H1 (cell line): ENCODE data around the gene SND1. TPM values are rescaled to one million over a fixed set of nuclear protein-coding genes. Genes with fewer than 3 reads are reported as not detected.

ENCODE experiments used
- CTCF ChIA-PET: fragments of 300-600 bp; sonication (Branson Sonifier 250); formaldehyde crosslinking; loops from one replicate; lab custom pipeline; 2021; ENCODE audit not compliant: partially characterized antibody; lab: Charles Lee
- POLR2A ChIA-PET: fragments of 300-600 bp; sonication (Branson Sonifier 250); formaldehyde crosslinking; loops from one replicate; lab custom pipeline; 2021; ENCODE audit warnings: inconsistent platforms; ENCODE audit not compliant: partially characterized antibody; lab: Charles Lee
- DNase-seq, 2 experiments: peaks; one replicate each; pipeline versions ENCODE4 v3.0.0 to v3.0.0-alpha.2; 2010 to 2022; ENCODE audit warnings: low spot score in 2 of 2, low read depth in 1 of 2, mixed read lengths in 1 of 2
- FAIRE-seq: peaks from 2 replicates; lab custom pipeline; 2011; peaks lifted over from hg19 to GRCh38; lab: Jason Lieb, UNC
- H2AFZ ChIP-seq: 2 replicates; pipeline ENCODE4 v1.8.1; 2012; ENCODE audit warnings: low read length, inconsistent platforms
- H2AK5ac ChIP-seq: 2 replicates; pipeline ENCODE4 v1.6.1; 2013; ENCODE audit warnings: low read depth, low read length
- H2BK120ac ChIP-seq: replicated peaks from 2 replicates; pipeline ENCODE3; 2013; ENCODE audit warnings: low read depth, low read length, inconsistent platforms
- H2BK12ac ChIP-seq: 2 replicates; pipeline ENCODE4 v1.6.1; 2013; ENCODE audit warnings: low read depth, low read length
- H2BK15ac ChIP-seq: 2 replicates; pipeline ENCODE4 v1.6.1; 2013; ENCODE audit warnings: low read length
- H2BK20ac ChIP-seq: 2 replicates; pipeline ENCODE4 v1.6.1; 2013; ENCODE audit warnings: low read length
- H2BK5ac ChIP-seq: 2 replicates; pipeline ENCODE4 v1.6.1; 2013; ENCODE audit warnings: low read depth, low read length
- H3K14ac ChIP-seq: 2 replicates; pipeline ENCODE4 v1.6.1; 2013; ENCODE audit warnings: inconsistent platforms; ENCODE audit not compliant: insufficient read length
- H3K18ac ChIP-seq: 2 replicates; pipeline ENCODE4 v1.6.1; 2013; ENCODE audit warnings: low read length; ENCODE audit errors: extremely low read depth
- H3K23ac ChIP-seq: 2 replicates; pipeline ENCODE4 v1.6.1; 2013; ENCODE audit warnings: inconsistent platforms; ENCODE audit not compliant: insufficient read length
- H3K23me2 ChIP-seq: 2 replicates; pipeline ENCODE4 v1.6.1; 2013; ENCODE audit warnings: low read depth, low read length
- H3K27ac ChIP-seq: 2 replicates; pipeline ENCODE4 v1.6.1; 2011; ENCODE audit warnings: low read depth, low read length, inconsistent platforms
- H3K27me3 ChIP-seq, 4 experiments: replicated peaks in 1 of 4; 1 replicate in 1 of 4; 2 replicates in 3 of 4; pipeline versions ENCODE4 v1.6.1 to v1.8.1; 2011 to 2013; ENCODE audit warnings: low read length in 3 of 4, mild to moderate bottlenecking in 3 of 4, inconsistent platforms in 2 of 4, mixed read lengths in 2 of 4, moderate library complexity in 1 of 4; ENCODE audit not compliant: control insufficient read depth in 3 of 4, insufficient read depth in 3 of 4; ENCODE audit errors: extremely low read depth in 1 of 4
- H3K36me3 ChIP-seq, 4 experiments: 2 replicates each; pipeline versions ENCODE4 v1.6.1 to v1.8.1; 2011 to 2013; ENCODE audit warnings: mild to moderate bottlenecking in 4 of 4, low read length in 3 of 4, moderate library complexity in 2 of 4, control low read depth in 1 of 4, inconsistent platforms in 1 of 4; ENCODE audit not compliant: insufficient read depth in 4 of 4, control insufficient read depth in 2 of 4
- H3K4ac ChIP-seq: replicated peaks from 2 replicates; pipeline ENCODE3; 2013; ENCODE audit warnings: low read length, low read depth, mixed read lengths, inconsistent platforms; ENCODE audit not compliant: insufficient read length
- H3K4me1 ChIP-seq, 4 experiments: replicated peaks in 1 of 4; 1 replicate in 1 of 4; 2 replicates in 3 of 4; pipeline versions ENCODE4 v1.6.1 to v1.8.1; 2011 to 2013; ENCODE audit warnings: low read length in 3 of 4, inconsistent platforms in 2 of 4, mixed read lengths in 1 of 4; ENCODE audit not compliant: insufficient read depth in 4 of 4, control insufficient read depth in 3 of 4
- H3K4me2 ChIP-seq, 2 experiments: 2 replicates each; pipeline versions ENCODE4 v1.6.1 to v1.8.1; 2011 to 2013; ENCODE audit warnings: low read depth in 2 of 2, low read length in 2 of 2, control low read depth in 1 of 2, inconsistent platforms in 1 of 2, mild to moderate bottlenecking in 1 of 2; ENCODE audit not compliant: insufficient read depth in 1 of 2
- H3K4me3 ChIP-seq, 4 experiments: fragments of 200-600, 300-600 bp in 1 of 4; sonication (generic), shearing (Covaris generic), sonication (Bioruptor Twin) in 1 of 4; 2 replicates each; pipeline versions ENCODE4 v1.5.1 to v1.8.1; 2011 to 2016; ENCODE audit warnings: low read length in 4 of 4, low read depth in 3 of 4, control low read depth in 2 of 4, inconsistent platforms in 2 of 4, mild to moderate bottlenecking in 2 of 4, mixed read lengths in 1 of 4, moderate library complexity in 1 of 4; ENCODE audit not compliant: insufficient read depth in 2 of 4; ENCODE audit errors: extremely low read depth in 1 of 4
- H3K56ac ChIP-seq: replicated peaks from 2 replicates; pipeline ENCODE3; 2013; ENCODE audit warnings: low read depth, mild to moderate bottlenecking, mixed read lengths, low read length, inconsistent platforms; ENCODE audit not compliant: insufficient read length
- H3K79me1 ChIP-seq: 2 replicates; pipeline ENCODE4 v1.6.1; 2013; ENCODE audit warnings: low read depth, low read length, control low read depth
- H3K79me2 ChIP-seq, 2 experiments: 2 replicates each; pipeline versions ENCODE4 v1.6.1 to v1.8.1; 2012 to 2013; ENCODE audit warnings: low read length in 2 of 2, mild to moderate bottlenecking in 2 of 2, inconsistent platforms in 1 of 2; ENCODE audit not compliant: insufficient read depth in 2 of 2, control insufficient read depth in 1 of 2
- H3K9ac ChIP-seq, 4 experiments: replicated peaks in 1 of 4; 1 replicate in 1 of 4; 2 replicates in 3 of 4; pipeline versions ENCODE4 v1.6.1 to v1.8.1; 2011 to 2013; ENCODE audit warnings: low read depth in 3 of 4, low read length in 3 of 4, control low read depth in 2 of 4, mild to moderate bottlenecking in 2 of 4, moderate library complexity in 2 of 4, inconsistent platforms in 1 of 4; ENCODE audit errors: extremely low read depth in 1 of 4
- H3K9me3 ChIP-seq, 2 experiments: 2 replicates each; pipeline versions ENCODE4 v1.6.1 to v1.8.1; 2012 to 2013; ENCODE audit warnings: mild to moderate bottlenecking in 2 of 2, moderate library complexity in 2 of 2, control low read depth in 1 of 2, inconsistent platforms in 1 of 2, low read depth in 1 of 2, low read length in 1 of 2, mixed read lengths in 1 of 2; ENCODE audit not compliant: insufficient read depth in 2 of 2
- H4K20me1 ChIP-seq, 2 experiments: replicated peaks in 1 of 2; 2 replicates each; pipeline versions ENCODE3 to v1.8.1; 2011 to 2013; ENCODE audit warnings: inconsistent platforms in 2 of 2, low read length in 2 of 2, mild to moderate bottlenecking in 1 of 2; ENCODE audit not compliant: insufficient read depth in 2 of 2, control insufficient read depth in 1 of 2
- H4K5ac ChIP-seq: 2 replicates; pipeline ENCODE4 v1.6.1; 2013; ENCODE audit warnings: low read length, low read depth, mixed read lengths, inconsistent platforms; ENCODE audit not compliant: insufficient read length
- H4K8ac ChIP-seq: 2 replicates; pipeline ENCODE4 v1.8.0; 2013; ENCODE audit warnings: mild to moderate bottlenecking, moderate library complexity, low read length, inconsistent platforms; ENCODE audit not compliant: insufficient read depth; ENCODE audit errors: extremely low read depth
- H4K91ac ChIP-seq: replicated peaks from 2 replicates; pipeline ENCODE3; 2013; ENCODE audit warnings: low read length, mixed read lengths, inconsistent platforms; ENCODE audit not compliant: insufficient read length
- ASH2L ChIP-seq: fragments of 200-600, 300-600 bp; sonication (generic); IDR thresholded peaks from one replicate; pipeline ENCODE4 v1.7.1; 2017; ENCODE audit warnings: low read length
- CEBPB ChIP-seq: IDR thresholded peaks from 2 replicates; pipeline ENCODE4 v1.6.1; 2012; ENCODE audit warnings: low read depth, low read length
- E2F6 ChIP-seq: IDR thresholded peaks from 2 replicates; pipeline ENCODE4 v1.6.1; 2012; ENCODE audit warnings: inconsistent platforms
- HDAC6 ChIP-seq: IDR thresholded peaks from one replicate; pipeline ENCODE4 v1.7.1; 2012; ENCODE audit warnings: low read depth, mild to moderate bottlenecking, inconsistent platforms, low read length, moderate library complexity
- RNF2 ChIP-seq: fragments of 200-900, 300-1000 bp; sonication (generic); IDR thresholded peaks from 2 replicates; pipeline ENCODE4 v1.7.1; 2016; ENCODE audit warnings: borderline replicate concordance, low read depth, mild to moderate bottlenecking, antibody characterized with exemption, low read length; ENCODE audit not compliant: poor library complexity, severe bottlenecking; ENCODE audit errors: missing control alignments
- SP2 ChIP-seq: IDR thresholded peaks from 2 replicates; pipeline ENCODE4 v1.6.1; 2012; ENCODE audit warnings: mild to moderate bottlenecking, low read length, inconsistent platforms
- WGBS, 2 experiments: shearing (Covaris generic) in 1 of 2; methylation state at CpG; one replicate each; pipeline versions ENCODE4 v1.1.6 to v1.1.7; 2013 to 2015; ENCODE audit warnings: low lambda C conversion rate in 2 of 2, mixed read lengths in 2 of 2, inconsistent platforms in 1 of 2, low coverage in 1 of 2, missing lambda C conversion rate in 1 of 2; ENCODE audit not compliant: insufficient replicate concordance in 2 of 2, insufficient coverage in 1 of 2, insufficient read length in 1 of 2; ENCODE audit errors: extremely low coverage in 1 of 2, missing lambda C conversion rate in 1 of 2; 5-methylcytosine and 5-hydroxymethylcytosine counted together
- polyA plus RNA-seq, 7 experiments: library from polyadenylated mRNA; depleted of rRNA in 3 of 7; stranded (reverse) in 5 of 7; unstranded in 2 of 7; fragments of >200 nt in 5 of 7; fragments of 200-250 nt in 2 of 7; gene quantifications; 1 replicate in 5 of 7; 2 replicates in 1 of 7; 4 replicates in 1 of 7; pipeline versions ENCODE4 v1.2.1 to v1.2.3, GENCODE V29; 2011 to 2013; ENCODE audit warnings: missing spikeins in 2 of 7, mixed read lengths in 2 of 7
- total RNA-seq: library from RNA; stranded (reverse); fragmentation: NEBNext Ultra II Directional; extraction: Animal tissue kit (Norgen Biotek cat#: 25700); gene quantifications from 2 replicates; pipeline ENCODE4 v1.2.1, GENCODE V29; 2021

The SND1 gene
- total and polyA plus RNA-seq, 2 of the 8 experiments (the other 6 are each of a cell fraction or from before 2014, with no cell fraction given), result 122 to 290 TPM

- Histone ChIP-seq H4K20me1 (peaks cover 2% of the 10 kb centered on the region in 2 experiments), H3K4ac (no peak overlapping the region), H3K14ac (no peak overlapping the region), H3K23me2 (no peaks in the 10 kb centered on the region; the same call in 1 of the 2 replicates), H3K9me3 (no peaks in the 10 kb centered on the region), H3K4me1 (no peaks in the 10 kb centered on the region; a peak in 1 of 7 replicates), H3K9ac (no peak overlapping the region), H3K4me3 (no peak overlapping the region), H3K23ac (no peak overlapping the region), H2BK20ac (no peak overlapping the region), H3K79me1 (peaks cover 2% of the 10 kb centered on the region; the same call in 1 of the 2 replicates), H2BK15ac (no peak overlapping the region), H2BK5ac (no peak overlapping the region), H4K5ac (no peak overlapping the region), H2AK5ac (no peak overlapping the region), H3K56ac (no peak overlapping the region), H3K18ac (no peak overlapping the region), H3K27me3 (no peaks in the 10 kb centered on the region), H4K91ac (no peak overlapping the region), H2BK12ac (no peak overlapping the region), H2AFZ (no peak overlapping the region), H3K27ac (no peak overlapping the region), H4K8ac (no peak overlapping the region), H3K79me2 (peaks cover 0 to 18% of the 10 kb centered on the region in 2 experiments; a peak in 1 of 4 replicates), H3K36me3 (peaks cover 0 to 4% (median 0%) of the 10 kb centered on the region in 4 experiments; a peak in 2 of 8 replicates), H2BK120ac (no peak overlapping the region), H3K4me2 (no peak overlapping the region)
- no peak for FAIRE-seq
- WGBS, 2 experiments, result 74% methylated on average over 1 of the region's 1 CpG; no CpG with 5 or more reads in 1 of the 2 experiments
- CTCF ChIA-PET, result interaction anchor here (0.6 to 1.3 kb wide), 3 partner anchors 8 to 68 kb away, joined by 3 to 4 read pairs (median 3); no protein-coding TSS in a partner anchor
- POLR2A ChIA-PET, result no interaction called here
- DNase-seq, result no peak
- TF ChIP-seq HDAC6 (no peak), ASH2L (no peak), SP2 (no peak), CEBPB (no peak), E2F6 (no peak), RNF2 (no peak)
Observed at GRCh38 chr7:127911968-127912511, 260.0 kb downstream of the SND1 start.
